GM10847 (cell line): Measurements from ENCODE around the gene CEP57L1.

Experiments
- POLR2A ChIP-seq: IDR thresholded peaks from 2 replicates; pipeline ENCODE4 v1.6.1; 2011; ENCODE audit not compliant: insufficient read length; ENCODE audit errors: extremely low read depth

The CEP57L1 gene

GRCh38 chr6:109062216-109062615 is 33.1 kb upstream of the CEP57L1 start:
- TF ChIP-seq POLR2A, result no peak

- TF ChIP-seq POLR2A, result no peak
Measured at GRCh38 chr6:109062767-109063352, 32.4 kb upstream of the CEP57L1 start.

GRCh38 chr6:109069746-109070145 is 25.6 kb upstream of the CEP57L1 start:
- no peak for TF ChIP-seq POLR2A

- TF ChIP-seq POLR2A, result no peak
Measured at GRCh38 chr6:109071125-109071917, 24.0 kb upstream of the CEP57L1 start.

- no peak for TF ChIP-seq POLR2A
Measured at GRCh38 chr6:109073344-109074132, 21.8 kb upstream of the CEP57L1 start.

- TF ChIP-seq POLR2A, result no peak
Measured at GRCh38 chr6:109074133-109074415, 21.2 kb upstream of the CEP57L1 start.

GRCh38 chr6:109075934-109076333 is 19.4 kb upstream of the CEP57L1 start:
- no peak for TF ChIP-seq POLR2A

GRCh38 chr6:109076377-109076776 is 18.9 kb upstream of the CEP57L1 start:
- TF ChIP-seq POLR2A, result no peak

- no peak for TF ChIP-seq POLR2A
Measured at GRCh38 chr6:109079981-109080380, 15.3 kb upstream of the CEP57L1 start.

GRCh38 chr6:109081026-109081425 is 14.3 kb upstream of the CEP57L1 start:
- no peak for TF ChIP-seq POLR2A

GRCh38 chr6:109081516-109082187 is 13.7 kb upstream of the CEP57L1 start:
- TF ChIP-seq POLR2A, result no peak

- TF ChIP-seq POLR2A, result no peak
Measured at GRCh38 chr6:109082188-109082577, 13.1 kb upstream of the CEP57L1 start.

GRCh38 chr6:109083657-109084056 is 11.7 kb upstream of the CEP57L1 start:
- no peak for TF ChIP-seq POLR2A

GRCh38 chr6:109087661-109088264 is 7.5 kb upstream of the CEP57L1 start:
- no peak for TF ChIP-seq POLR2A

- no peak for TF ChIP-seq POLR2A
Measured at GRCh38 chr6:109088995-109089394, 6.3 kb upstream of the CEP57L1 start.
